H1 (cell line): ENCODE measurements around the gene TKFC. TPM values are rescaled to one million over a fixed set of nuclear protein-coding genes. Genes with fewer than 3 reads are reported as not detected.

Experiments used
- CTCF ChIA-PET: fragments of 300-600 bp; sonication (Branson Sonifier 250); formaldehyde crosslinking; loops from one replicate; lab custom pipeline; 2021; ENCODE audit not compliant: partially characterized antibody; lab: Charles Lee
- POLR2A ChIA-PET: fragments of 300-600 bp; sonication (Branson Sonifier 250); formaldehyde crosslinking; loops from one replicate; lab custom pipeline; 2021; ENCODE audit warnings: inconsistent platforms; ENCODE audit not compliant: partially characterized antibody; lab: Charles Lee
- DNase-seq, 2 experiments: peaks; one replicate each; pipeline versions ENCODE4 v3.0.0 to v3.0.0-alpha.2; 2010 to 2022; ENCODE audit warnings: low spot score in 2 of 2, low read depth in 1 of 2, mixed read lengths in 1 of 2
- FAIRE-seq: peaks from 2 replicates; lab custom pipeline; 2011; peaks lifted over from hg19 to GRCh38; lab: Jason Lieb, UNC
- H2AFZ ChIP-seq: 2 replicates; pipeline ENCODE4 v1.8.1; 2012; ENCODE audit warnings: low read length, inconsistent platforms
- H2AK5ac ChIP-seq: 2 replicates; pipeline ENCODE4 v1.6.1; 2013; ENCODE audit warnings: low read depth, low read length
- H2BK120ac ChIP-seq: replicated peaks from 2 replicates; pipeline ENCODE3; 2013; ENCODE audit warnings: low read depth, low read length, inconsistent platforms
- H2BK12ac ChIP-seq: 2 replicates; pipeline ENCODE4 v1.6.1; 2013; ENCODE audit warnings: low read depth, low read length
- H2BK15ac ChIP-seq: 2 replicates; pipeline ENCODE4 v1.6.1; 2013; ENCODE audit warnings: low read length
- H2BK20ac ChIP-seq: 2 replicates; pipeline ENCODE4 v1.6.1; 2013; ENCODE audit warnings: low read length
- H2BK5ac ChIP-seq: 2 replicates; pipeline ENCODE4 v1.6.1; 2013; ENCODE audit warnings: low read depth, low read length
- H3K14ac ChIP-seq: 2 replicates; pipeline ENCODE4 v1.6.1; 2013; ENCODE audit warnings: inconsistent platforms; ENCODE audit not compliant: insufficient read length
- H3K18ac ChIP-seq: 2 replicates; pipeline ENCODE4 v1.6.1; 2013; ENCODE audit warnings: low read length; ENCODE audit errors: extremely low read depth
- H3K23ac ChIP-seq: 2 replicates; pipeline ENCODE4 v1.6.1; 2013; ENCODE audit warnings: inconsistent platforms; ENCODE audit not compliant: insufficient read length
- H3K23me2 ChIP-seq: 2 replicates; pipeline ENCODE4 v1.6.1; 2013; ENCODE audit warnings: low read depth, low read length
- H3K27ac ChIP-seq: 2 replicates; pipeline ENCODE4 v1.6.1; 2011; ENCODE audit warnings: low read depth, low read length, inconsistent platforms
- H3K27me3 ChIP-seq, 4 experiments: replicated peaks in 1 of 4; 1 replicate in 1 of 4; 2 replicates in 3 of 4; pipeline versions ENCODE4 v1.6.1 to v1.8.1; 2011 to 2013; ENCODE audit warnings: low read length in 3 of 4, mild to moderate bottlenecking in 3 of 4, inconsistent platforms in 2 of 4, mixed read lengths in 2 of 4, moderate library complexity in 1 of 4; ENCODE audit not compliant: control insufficient read depth in 3 of 4, insufficient read depth in 3 of 4; ENCODE audit errors: extremely low read depth in 1 of 4
- H3K36me3 ChIP-seq, 4 experiments: 2 replicates each; pipeline versions ENCODE4 v1.6.1 to v1.8.1; 2011 to 2013; ENCODE audit warnings: mild to moderate bottlenecking in 4 of 4, low read length in 3 of 4, moderate library complexity in 2 of 4, control low read depth in 1 of 4, inconsistent platforms in 1 of 4; ENCODE audit not compliant: insufficient read depth in 4 of 4, control insufficient read depth in 2 of 4
- H3K4ac ChIP-seq: replicated peaks from 2 replicates; pipeline ENCODE3; 2013; ENCODE audit warnings: low read length, low read depth, mixed read lengths, inconsistent platforms; ENCODE audit not compliant: insufficient read length
- H3K4me1 ChIP-seq, 4 experiments: replicated peaks in 1 of 4; 1 replicate in 1 of 4; 2 replicates in 3 of 4; pipeline versions ENCODE4 v1.6.1 to v1.8.1; 2011 to 2013; ENCODE audit warnings: low read length in 3 of 4, inconsistent platforms in 2 of 4, mixed read lengths in 1 of 4; ENCODE audit not compliant: insufficient read depth in 4 of 4, control insufficient read depth in 3 of 4
- H3K4me2 ChIP-seq, 2 experiments: 2 replicates each; pipeline versions ENCODE4 v1.6.1 to v1.8.1; 2011 to 2013; ENCODE audit warnings: low read depth in 2 of 2, low read length in 2 of 2, control low read depth in 1 of 2, inconsistent platforms in 1 of 2, mild to moderate bottlenecking in 1 of 2; ENCODE audit not compliant: insufficient read depth in 1 of 2
- H3K4me3 ChIP-seq, 4 experiments: fragments of 200-600, 300-600 bp in 1 of 4; sonication (generic), shearing (Covaris generic), sonication (Bioruptor Twin) in 1 of 4; 2 replicates each; pipeline versions ENCODE4 v1.5.1 to v1.8.1; 2011 to 2016; ENCODE audit warnings: low read length in 4 of 4, low read depth in 3 of 4, control low read depth in 2 of 4, inconsistent platforms in 2 of 4, mild to moderate bottlenecking in 2 of 4, mixed read lengths in 1 of 4, moderate library complexity in 1 of 4; ENCODE audit not compliant: insufficient read depth in 2 of 4; ENCODE audit errors: extremely low read depth in 1 of 4
- H3K56ac ChIP-seq: replicated peaks from 2 replicates; pipeline ENCODE3; 2013; ENCODE audit warnings: low read depth, mild to moderate bottlenecking, mixed read lengths, low read length, inconsistent platforms; ENCODE audit not compliant: insufficient read length
- H3K79me1 ChIP-seq: 2 replicates; pipeline ENCODE4 v1.6.1; 2013; ENCODE audit warnings: low read depth, low read length, control low read depth
- H3K79me2 ChIP-seq, 2 experiments: 2 replicates each; pipeline versions ENCODE4 v1.6.1 to v1.8.1; 2012 to 2013; ENCODE audit warnings: low read length in 2 of 2, mild to moderate bottlenecking in 2 of 2, inconsistent platforms in 1 of 2; ENCODE audit not compliant: insufficient read depth in 2 of 2, control insufficient read depth in 1 of 2
- H3K9ac ChIP-seq, 4 experiments: replicated peaks in 1 of 4; 1 replicate in 1 of 4; 2 replicates in 3 of 4; pipeline versions ENCODE4 v1.6.1 to v1.8.1; 2011 to 2013; ENCODE audit warnings: low read depth in 3 of 4, low read length in 3 of 4, control low read depth in 2 of 4, mild to moderate bottlenecking in 2 of 4, moderate library complexity in 2 of 4, inconsistent platforms in 1 of 4; ENCODE audit errors: extremely low read depth in 1 of 4
- H3K9me3 ChIP-seq, 2 experiments: 2 replicates each; pipeline versions ENCODE4 v1.6.1 to v1.8.1; 2012 to 2013; ENCODE audit warnings: mild to moderate bottlenecking in 2 of 2, moderate library complexity in 2 of 2, control low read depth in 1 of 2, inconsistent platforms in 1 of 2, low read depth in 1 of 2, low read length in 1 of 2, mixed read lengths in 1 of 2; ENCODE audit not compliant: insufficient read depth in 2 of 2
- H4K20me1 ChIP-seq, 2 experiments: replicated peaks in 1 of 2; 2 replicates each; pipeline versions ENCODE3 to v1.8.1; 2011 to 2013; ENCODE audit warnings: inconsistent platforms in 2 of 2, low read length in 2 of 2, mild to moderate bottlenecking in 1 of 2; ENCODE audit not compliant: insufficient read depth in 2 of 2, control insufficient read depth in 1 of 2
- H4K5ac ChIP-seq: 2 replicates; pipeline ENCODE4 v1.6.1; 2013; ENCODE audit warnings: low read length, low read depth, mixed read lengths, inconsistent platforms; ENCODE audit not compliant: insufficient read length
- H4K8ac ChIP-seq: 2 replicates; pipeline ENCODE4 v1.8.0; 2013; ENCODE audit warnings: mild to moderate bottlenecking, moderate library complexity, low read length, inconsistent platforms; ENCODE audit not compliant: insufficient read depth; ENCODE audit errors: extremely low read depth
- H4K91ac ChIP-seq: replicated peaks from 2 replicates; pipeline ENCODE3; 2013; ENCODE audit warnings: low read length, mixed read lengths, inconsistent platforms; ENCODE audit not compliant: insufficient read length
- BRCA1 ChIP-seq: IDR thresholded peaks from 2 replicates; pipeline ENCODE4 v1.6.1; 2012; ENCODE audit warnings: low read depth, low read length, improper control_type of control experiment
- CREB1 ChIP-seq: IDR thresholded peaks from 2 replicates; pipeline ENCODE4 v1.6.1; 2012; ENCODE audit warnings: inconsistent platforms
- FOSL1 ChIP-seq: IDR thresholded peaks from 2 replicates; pipeline ENCODE4 v1.6.1; 2011; ENCODE audit warnings: mild to moderate bottlenecking, low read depth, low read length, moderate library complexity; ENCODE audit not compliant: insufficient read depth
- RXRA ChIP-seq: IDR thresholded peaks from 2 replicates; pipeline ENCODE4 v1.6.1; 2011; ENCODE audit warnings: low read depth, mild to moderate bottlenecking, low read length, moderate library complexity; ENCODE audit not compliant: insufficient read depth
- SUZ12 ChIP-seq: fragments of 200-600 bp; sonication (generic); IDR thresholded peaks from 2 replicates; pipeline ENCODE4 v1.6.1; 2012; ENCODE audit warnings: mild to moderate bottlenecking, inconsistent platforms, low read length, moderate library complexity, mixed read lengths
- WGBS, 2 experiments: shearing (Covaris generic) in 1 of 2; methylation state at CpG; one replicate each; pipeline versions ENCODE4 v1.1.6 to v1.1.7; 2013 to 2015; ENCODE audit warnings: low lambda C conversion rate in 2 of 2, mixed read lengths in 2 of 2, inconsistent platforms in 1 of 2, low coverage in 1 of 2, missing lambda C conversion rate in 1 of 2; ENCODE audit not compliant: insufficient replicate concordance in 2 of 2, insufficient coverage in 1 of 2, insufficient read length in 1 of 2; ENCODE audit errors: extremely low coverage in 1 of 2, missing lambda C conversion rate in 1 of 2; 5-methylcytosine and 5-hydroxymethylcytosine counted together
- polyA plus RNA-seq, 7 experiments: library from polyadenylated mRNA; depleted of rRNA in 3 of 7; stranded (reverse) in 5 of 7; unstranded in 2 of 7; fragments of >200 nt in 5 of 7; fragments of 200-250 nt in 2 of 7; gene quantifications; 1 replicate in 5 of 7; 2 replicates in 1 of 7; 4 replicates in 1 of 7; pipeline versions ENCODE4 v1.2.1 to v1.2.3, GENCODE V29; 2011 to 2013; ENCODE audit warnings: missing spikeins in 2 of 7, mixed read lengths in 2 of 7
- total RNA-seq: library from RNA; stranded (reverse); fragmentation: NEBNext Ultra II Directional; extraction: Animal tissue kit (Norgen Biotek cat#: 25700); gene quantifications from 2 replicates; pipeline ENCODE4 v1.2.1, GENCODE V29; 2021

The TKFC gene
- total and polyA plus RNA-seq, 2 of the 8 experiments (the other 6 are each of a cell fraction or from before 2014, with no cell fraction given): 53.5 to 55.0 TPM

- no peak overlapping the region for H3K4ac ChIP-seq
- no peak overlapping the region for H3K4me2 ChIP-seq
- H3K36me3 ChIP-seq: peaks cover 5 to 6% (median 6%) of the 10 kb centered on the region in 4 experiments; a peak in 7 of 8 replicates
- no peak overlapping the region for H2BK12ac ChIP-seq
- H3K4me3 ChIP-seq: no peak overlapping the region
- no peak for FAIRE-seq
- H3K4me1 ChIP-seq: no peaks in the 10 kb centered on the region
- H3K27ac ChIP-seq: no peak overlapping the region
- no peak overlapping the region for H3K18ac ChIP-seq
- H2BK20ac ChIP-seq: no peak overlapping the region
- no peak overlapping the region for H3K56ac ChIP-seq
- 100% methylated on average over 6 of the region's 6 CpGs; no CpG with 5 or more reads in 1 of the 2 experiments for WGBS, 2 experiments
- H2BK15ac ChIP-seq: no peak overlapping the region
- H2BK120ac ChIP-seq: no peak overlapping the region
- peaks cover 14% of the 10 kb centered on the region for H3K23me2 ChIP-seq
- no peak overlapping the region; a peak in 1 of 7 replicates for H3K9ac ChIP-seq
- H2AFZ ChIP-seq: no peak overlapping the region
- DNase-seq: no peak
- no peak overlapping the region for H4K91ac ChIP-seq
- H3K79me2 ChIP-seq: peaks cover 3 to 23% of the 10 kb centered on the region in 2 experiments
- no peak overlapping the region for H4K5ac ChIP-seq
- H2AK5ac ChIP-seq: no peak overlapping the region
- H4K8ac ChIP-seq: no peak overlapping the region
- peaks cover 6% of the 10 kb centered on the region for H3K79me1 ChIP-seq
- no peak overlapping the region for H3K14ac ChIP-seq
- no peak for TF ChIP-seq RXRA
- no peak for TF ChIP-seq CREB1
- no peak for TF ChIP-seq FOSL1
- no peak for TF ChIP-seq BRCA1
- TF ChIP-seq SUZ12: no peak
- no peaks in the 10 kb centered on the region for H3K9me3 ChIP-seq
- H3K27me3 ChIP-seq: no peaks in the 10 kb centered on the region
- POLR2A ChIA-PET: interaction anchor here (0.6 to 39.7 kb wide), 7 partner anchors 7 to 69 kb away, joined by 3 to 1106 read pairs (median 70); partner anchors contain the start of genes CPSF7, CYB561A3, DDB1 and SDHAF2
- H3K23ac ChIP-seq: no peak overlapping the region
- H2BK5ac ChIP-seq: no peak overlapping the region
- CTCF ChIA-PET: interaction anchor here (0.7 to 22.8 kb wide), 4 partner anchors 22 to 181 kb away, joined by 4 to 255 read pairs (median 102); partner anchors contain the start of genes DDB1 and TKFC
- H4K20me1 ChIP-seq: no peaks in the 10 kb centered on the region
Observed at GRCh38 chr11:61359516-61359915, 26.5 kb downstream of the TKFC start.
